ENCODE results near the gene STARD13.

GRCh38 chr13:33233547-33233946 is 52.0 kb downstream of the STARD13 start:
- TF ChIP-seq CTCF (IDR thresholded peaks at IDR 0.05) = no peak
- TF ChIP-seq POLR2A (IDR thresholded peaks at IDR 0.05) = no peak
- TF ChIP-seq POLR2AphosphoS5 (IDR thresholded peaks at IDR 0.05) = no peak

Data from stomach (tissue), 4 donors.